Measurements from ENCODE around the gene ACSM4. TPM values are rescaled to one million over a fixed set of nuclear protein-coding genes. Genes with fewer than 3 reads are reported as not detected.

ACSM4 gene
- total RNA-seq (ENCODE audit: low replicate concordance), result not detected in 2 replicates
- long read RNA-seq, result 0 reads

DNA sequence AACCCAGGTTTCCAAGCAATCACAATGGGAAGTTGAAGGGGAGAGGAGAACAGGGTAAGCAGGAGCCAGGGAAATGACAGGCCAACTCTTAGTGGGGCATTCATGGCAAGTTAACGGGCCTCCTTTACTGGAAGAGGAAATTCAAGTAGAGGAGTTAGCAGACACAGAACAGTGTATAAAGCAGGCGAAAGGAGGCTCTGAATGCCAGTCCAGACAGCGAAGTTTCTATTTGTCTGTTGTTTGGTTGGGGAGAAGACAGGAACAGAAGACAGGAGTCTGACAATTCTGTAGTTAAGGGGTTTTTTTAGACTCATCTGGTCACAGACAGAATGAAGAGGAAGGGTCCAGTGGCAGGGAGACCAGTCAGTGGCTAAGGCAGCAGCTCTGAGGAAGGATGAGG lies at the start of gene ACSM4:
ACSM4 (plus strand) TSS at position 301 of the 400 bp plus-strand sequence. CDS start 260 bp downstream, outside the sequence.
- H3K4me3 Mint-ChIP-seq, result no peak within 1 kb of the TSS
- no peak for DNase-seq (ENCODE audit: extremely low spot score, unreplicated experiment)
- TF ChIP-seq, protein P1, sequence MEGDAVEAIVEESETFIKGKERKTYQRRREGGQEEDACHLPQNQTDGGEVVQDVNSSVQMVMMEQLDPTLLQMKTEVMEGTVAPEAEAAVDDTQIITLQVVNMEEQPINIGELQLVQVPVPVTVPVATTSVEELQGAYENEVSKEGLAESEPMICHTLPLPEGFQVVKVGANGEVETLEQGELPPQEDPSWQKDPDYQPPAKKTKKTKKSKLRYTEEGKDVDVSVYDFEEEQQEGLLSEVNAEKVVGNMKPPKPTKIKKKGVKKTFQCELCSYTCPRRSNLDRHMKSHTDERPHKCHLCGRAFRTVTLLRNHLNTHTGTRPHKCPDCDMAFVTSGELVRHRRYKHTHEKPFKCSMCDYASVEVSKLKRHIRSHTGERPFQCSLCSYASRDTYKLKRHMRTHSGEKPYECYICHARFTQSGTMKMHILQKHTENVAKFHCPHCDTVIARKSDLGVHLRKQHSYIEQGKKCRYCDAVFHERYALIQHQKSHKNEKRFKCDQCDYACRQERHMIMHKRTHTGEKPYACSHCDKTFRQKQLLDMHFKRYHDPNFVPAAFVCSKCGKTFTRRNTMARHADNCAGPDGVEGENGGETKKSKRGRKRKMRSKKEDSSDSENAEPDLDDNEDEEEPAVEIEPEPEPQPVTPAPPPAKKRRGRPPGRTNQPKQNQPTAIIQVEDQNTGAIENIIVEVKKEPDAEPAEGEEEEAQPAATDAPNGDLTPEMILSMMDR (conservative IDR thresholded peaks at IDR 0.05), result no peak
- H3K27me3 Mint-ChIP-seq, result peaks cover 44% of the 10 kb centered on the region
- no peak within 1 kb of the TSS for H3K27ac Mint-ChIP-seq
- H3K4me1 Mint-ChIP-seq (ENCODE audit: unreplicated experiment), result no peaks in the 10 kb centered on the region
- no peaks in the 10 kb centered on the region for H3K36me3 Mint-ChIP-seq
- H3K9me3 Mint-ChIP-seq, result no peaks in the 10 kb centered on the region

DNA sequence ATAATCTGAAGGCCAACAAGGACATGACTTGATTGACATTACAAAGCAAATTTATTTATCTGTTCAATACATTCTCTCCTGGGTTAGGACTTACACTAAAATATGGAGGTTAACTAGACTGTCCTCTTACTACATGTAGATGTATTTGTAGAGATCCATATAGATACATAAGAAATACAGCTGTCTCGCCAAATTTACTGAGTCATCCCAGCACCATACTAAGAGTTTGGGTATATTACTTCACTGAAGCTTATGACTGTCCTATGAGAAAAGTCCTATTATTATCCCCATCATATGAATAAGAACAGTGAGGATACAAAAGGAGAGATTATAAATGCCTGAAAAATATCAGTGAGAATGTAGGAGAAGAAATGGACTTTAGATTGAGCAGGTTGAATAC lies 44.8 kb upstream of the ACSM4 start:
- no peak for DNase-seq (ENCODE audit: extremely low spot score, unreplicated experiment)
- Mint-ChIP-seq H3K4me3 (no peak overlapping the region), H3K27ac (no peak overlapping the region), H3K4me1 (ENCODE audit: unreplicated experiment) (no peaks in the 10 kb centered on the region), H3K9me3 (no peaks in the 10 kb centered on the region), H3K27me3 (peaks cover 26% of the 10 kb centered on the region), H3K36me3 (no peaks in the 10 kb centered on the region)
- TF ChIP-seq, protein P1 (conservative IDR thresholded peaks at IDR 0.05), result no peak

DNA sequence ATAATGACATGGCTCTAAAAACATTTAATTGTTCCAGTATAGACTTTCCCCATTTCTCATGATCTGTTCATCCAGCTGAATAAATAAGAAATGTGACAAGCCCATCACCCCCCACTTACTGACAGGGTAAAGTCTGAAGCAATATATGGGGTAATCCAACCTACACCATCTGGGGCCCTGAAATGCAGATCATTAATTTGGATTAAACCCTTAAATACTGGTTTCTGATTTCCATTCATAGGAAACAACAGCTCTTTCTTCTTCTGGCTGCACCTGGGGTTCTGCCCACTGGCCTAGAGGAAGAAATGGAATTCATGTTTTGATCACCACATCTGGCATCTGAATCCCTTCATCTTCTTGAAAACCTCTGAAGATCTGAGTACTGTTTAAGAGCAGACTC lies 39.3 kb upstream of the ACSM4 start:
- no peak overlapping the region for H3K4me3 Mint-ChIP-seq
- peaks cover 6% of the 10 kb centered on the region for H3K9me3 Mint-ChIP-seq
- H3K27me3 Mint-ChIP-seq, result peaks cover 22% of the 10 kb centered on the region
- no peak overlapping the region for H3K27ac Mint-ChIP-seq
- DNase-seq (ENCODE audit: extremely low spot score, unreplicated experiment), result no peak
- H3K36me3 Mint-ChIP-seq, result no peaks in the 10 kb centered on the region
- no peaks in the 10 kb centered on the region for H3K4me1 Mint-ChIP-seq (ENCODE audit: unreplicated experiment)
- TF ChIP-seq, protein P1 (conservative IDR thresholded peaks at IDR 0.05), result no peak

GRCh38 chr12:7265251-7265650 lies 38.6 kb upstream of the ACSM4 start:
- Mint-ChIP-seq H3K27me3 (peaks cover 18% of the 10 kb centered on the region), H3K4me1 (ENCODE audit: unreplicated experiment) (no peaks in the 10 kb centered on the region), H3K36me3 (no peaks in the 10 kb centered on the region), H3K27ac (no peak overlapping the region), H3K9me3 (peaks cover 6% of the 10 kb centered on the region), H3K4me3 (no peak overlapping the region)
- TF ChIP-seq, protein P1 (conservative IDR thresholded peaks at IDR 0.05), result no peak
- DNase-seq (ENCODE audit: extremely low spot score, unreplicated experiment), result no peak

- Mint-ChIP-seq H3K36me3 (no peaks in the 10 kb centered on the region), H3K4me3 (no peak overlapping the region), H3K27me3 (peaks cover 8% of the 10 kb centered on the region), H3K9me3 (peaks cover 6% of the 10 kb centered on the region), H3K4me1 (ENCODE audit: unreplicated experiment) (no peaks in the 10 kb centered on the region), H3K27ac (no peak overlapping the region)
- DNase-seq (ENCODE audit: extremely low spot score, unreplicated experiment), result no peak
- TF ChIP-seq, protein P1 (conservative IDR thresholded peaks at IDR 0.05), result no peak
Observed at GRCh38 chr12:7269273-7269672, 34.6 kb upstream of the ACSM4 start.
